MM.1S (cell line): ENCODE results near the gene FUT8.

ENCODE experiments used
- CTCF ChIP-seq: fragments of 300-600 bp; sonication (generic); IDR thresholded peaks from 2 replicates; pipeline ENCODE4 v1.5.1; 2016; ENCODE audit warnings: antibody characterized with exemption, low read length, mixed read lengths
- EZH2 ChIP-seq: fragments of 300-600 bp; sonication (generic); optimal IDR thresholded peaks from 2 replicates; pipeline ENCODE3; 2017; ENCODE audit warnings: low read depth, mild to moderate bottlenecking, antibody characterized with exemption, low read length, mixed read lengths

GRCh38 chr14:65658202-65658601 is 245.7 kb downstream of the FUT8 start:
- TF ChIP-seq CTCF, result no peak
- TF ChIP-seq EZH2, result no peak
